ENCODE results near the gene SCLT1. TPM values are rescaled to one million over a fixed set of nuclear protein-coding genes. Genes with fewer than 3 reads are reported as not detected.

The SCLT1 gene
- polyA plus RNA-seq, 1 of the 3 experiments (the other 2 are of a cell fraction) = 2.2 TPM

GRCh38 chr4:129093191-129093920 is at the start of gene SCLT1 (continued):
- TF ChIP-seq RAD21 (IDR thresholded peaks at IDR 0.05; ENCODE audit: low read length) = no peak
- TF ChIP-seq EZH2phosphoT487 (IDR thresholded peaks at IDR 0.05; ENCODE audit: borderline replicate concordance, low read depth) = no peak
- TF ChIP-seq REST (IDR thresholded peaks at IDR 0.05; ENCODE audit: low read depth, low read length) = no peak
- peak; percentile 93 for TF ChIP-seq MXI1 (IDR thresholded peaks at IDR 0.05; ENCODE audit: low read depth, low read length)
- peak; percentile 80; the same call in 1 of the 2 replicates for TF ChIP-seq SIN3A (IDR thresholded peaks at IDR 0.05; ENCODE audit: borderline replicate concordance, low read depth, low read length)
- 0 out of 4 replicates have a peak, but pooled peaks of 1 of the 2 experiments have one; percentile 6 for TF ChIP-seq EP300 (IDR thresholded peaks at IDR 0.05; ENCODE audit: borderline replicate concordance in 1 of 2, low read depth in 1 of 2, low read length in 1 of 2)
- no peak for TF ChIP-seq TEAD4 (IDR thresholded peaks at IDR 0.05; ENCODE audit: borderline replicate concordance, insufficient read depth)

- Histone ChIP-seq H3K9ac (no peak overlapping the region), H3K4me3 (ENCODE audit: low read depth in 2 of 2, low read length in 1 of 2) (no peak overlapping the region), H3K79me2 (ENCODE audit: insufficient read depth) (no peaks in the 10 kb centered on the region), H3K9me2 (no peaks in the 10 kb centered on the region), H3K27ac (ENCODE audit: low read depth in 2 of 2, low read length in 1 of 2) (no peak overlapping the region), H3F3A (replicated peaks; ENCODE audit: insufficient read depth) (no peaks in the 10 kb centered on the region), H3K4me2 (no peak overlapping the region), H3K27me3 (ENCODE audit: insufficient read depth) (no peaks in the 10 kb centered on the region), H2AFZ (ENCODE audit: low read depth) (no peak overlapping the region), H3K4me1 (ENCODE audit: control insufficient read depth in 1 of 2, insufficient read depth in 2 of 2, low read depth in 1 of 2, low read length in 1 of 2) (peaks cover 0 to 8% of the 10 kb centered on the region in 2 experiments; a peak in 2 of 4 replicates), H3K9me3 (no peaks in the 10 kb centered on the region), H4K20me1 (ENCODE audit: insufficient read depth) (no peaks in the 10 kb centered on the region), H3K36me3 (replicated peaks in 1 of 2; ENCODE audit: control insufficient read depth in 1 of 2, insufficient read depth in 2 of 2, low read length in 1 of 2) (no peaks in the 10 kb centered on the region)
- DNase-seq = no peak
- CTCF ChIA-PET = interaction anchor here (0.5 to 1.2 kb wide), 3 partner anchors 29 to 501 kb away, joined by 3 to 4 read pairs (median 3); no protein-coding TSS in a partner anchor
- WGBS (ENCODE audit: low lambda C conversion rate) = 66% methylated on average over 2 of the region's 2 CpGs
- POLR2A ChIA-PET = no interaction called here
- TF ChIP-seq EP300 (IDR thresholded peaks at IDR 0.05; ENCODE audit: borderline replicate concordance in 1 of 2, low read depth in 1 of 2, low read length in 1 of 2) (no peak), RAD21 (IDR thresholded peaks at IDR 0.05; ENCODE audit: low read length) (peak; percentile 50), GATA2 (CRISPR knock-in tag; IDR thresholded peaks at IDR 0.05) (no peak), JUND (IDR thresholded peaks at IDR 0.05) (no peak), TCF12 (IDR thresholded peaks at IDR 0.05) (no peak), FOSL2 (IDR thresholded peaks at IDR 0.05; ENCODE audit: borderline replicate concordance, low read depth) (no peak), TEAD4 (IDR thresholded peaks at IDR 0.05; ENCODE audit: borderline replicate concordance, insufficient read depth) (no peak), SMC3 (IDR thresholded peaks at IDR 0.05; ENCODE audit: low read depth, low read length) (no peak; the same call in 1 of the 2 replicates), CTCF (IDR thresholded peaks at IDR 0.05) (peak; percentile 46), USF2 (IDR thresholded peaks at IDR 0.05; ENCODE audit: borderline replicate concordance, low read depth, low read length) (no peak), MEF2A (IDR thresholded peaks at IDR 0.05; ENCODE audit: borderline replicate concordance, low read depth) (no peak), NRF1 (IDR thresholded peaks at IDR 0.05; ENCODE audit: low read depth, low read length) (no peak), MXI1 (IDR thresholded peaks at IDR 0.05; ENCODE audit: low read depth, low read length) (no peak), NFIC (IDR thresholded peaks at IDR 0.05; ENCODE audit: borderline replicate concordance) (no peak)
Observed at GRCh38 chr4:129140521-129140920, 47.2 kb upstream of the SCLT1 start.
